CD4-positive, alpha-beta memory T cell (primary cell): Measurements from ENCODE around the gene ZSCAN5A. TPM values are rescaled to one million over a fixed set of nuclear protein-coding genes. Genes with fewer than 3 reads are reported as not detected.
"Not testable (repeated sequence)": the region's sequence is repeated elsewhere in the genome, so short reads cannot be mapped to it uniquely, and the experiment has no call there.

Experiments used
- CTCF ChIA-PET: fragments of 350-600 bp; sonication (Branson Sonifier 250); formaldehyde crosslinking; loops from one replicate; lab custom pipeline; 2021; ENCODE audit warnings: inconsistent platforms; ENCODE audit not compliant: partially characterized antibody; lab: Charles Lee
- POLR2A ChIA-PET: fragments of 350-600 bp; sonication (Branson Sonifier 250); formaldehyde crosslinking; loops from one replicate; lab custom pipeline; 2021; ENCODE audit not compliant: partially characterized antibody; lab: Charles Lee
- DNase-seq, 5 donors: peaks; one replicate each; pipeline versions ENCODE4 v3.0.0 to v3.0.0-alpha.2; 2020 to 2022; ENCODE audit warnings: mixed read lengths in 1 of 5
- H3K27ac ChIP-seq: one replicate; pipeline ENCODE4 v1.7.0; 2013; ENCODE audit warnings: low read depth, low read length
- H3K27me3 ChIP-seq: 2 replicates; pipeline ENCODE4 v1.7.0; 2013; ENCODE audit warnings: mild to moderate bottlenecking, low read length, moderate library complexity; ENCODE audit not compliant: insufficient read depth
- H3K36me3 ChIP-seq: 2 replicates; pipeline ENCODE4 v1.7.0; 2013; ENCODE audit warnings: mild to moderate bottlenecking, low read length, moderate library complexity; ENCODE audit not compliant: insufficient read depth
- H3K4me1 ChIP-seq: 2 replicates; pipeline ENCODE4 v1.7.0; 2013; ENCODE audit warnings: mild to moderate bottlenecking, low read length, moderate library complexity; ENCODE audit not compliant: insufficient read depth
- H3K4me3 ChIP-seq, 2 donors: one replicate each; pipeline ENCODE4 v1.7.0; 2013; ENCODE audit warnings: low read length in 2 of 2, mild to moderate bottlenecking in 1 of 2
- H3K9me3 ChIP-seq, 2 donors: one replicate each; pipeline ENCODE4 v1.7.0; 2013; ENCODE audit warnings: low read length in 2 of 2, control low read depth in 1 of 2; ENCODE audit not compliant: control insufficient read depth in 1 of 2
- H3K27ac Mint-ChIP-seq, 7 donors: one replicate each; pipeline ENCODE4 v1.8.0; 2020 to 2021; ENCODE audit warnings: mixed read lengths in 7 of 7, mild to moderate bottlenecking in 6 of 7, inconsistent platforms in 3 of 7, moderate library complexity in 3 of 7
- H3K27me3 Mint-ChIP-seq, 2 donors: one replicate each; pipeline ENCODE4 v1.8.0; 2020 to 2021; ENCODE audit warnings: mixed read lengths in 2 of 2
- H3K36me3 Mint-ChIP-seq, 2 donors: one replicate each; pipeline ENCODE4 v1.8.0; 2020 to 2021; ENCODE audit warnings: mixed read lengths in 2 of 2, inconsistent platforms in 1 of 2, mild to moderate bottlenecking in 1 of 2
- H3K4me1 Mint-ChIP-seq, 4 donors: one replicate each; pipeline ENCODE4 v1.8.0; 2020 to 2021; ENCODE audit warnings: mixed read lengths in 4 of 4, mild to moderate bottlenecking in 1 of 4
- H3K4me3 Mint-ChIP-seq, 8 donors: one replicate each; pipeline ENCODE4 v1.8.0; 2020 to 2021; ENCODE audit warnings: mixed read lengths in 8 of 8, mild to moderate bottlenecking in 7 of 8, moderate library complexity in 6 of 8, inconsistent platforms in 3 of 8
- H3K9me3 Mint-ChIP-seq, 8 donors: one replicate each; pipeline ENCODE4 v1.8.0; 2020 to 2021; ENCODE audit warnings: mixed read lengths in 8 of 8, mild to moderate bottlenecking in 5 of 8, inconsistent platforms in 3 of 8, moderate library complexity in 1 of 8
- intact Hi-C: fragments of 100-400 bp; cut with micrococcal nuclease; formaldehyde crosslinking; loops from one replicate; pipeline ENCODE4 v1.15.1; 2023
- polyA plus RNA-seq, 2 donors: library from polyadenylated mRNA; unstranded; fragments of 300-500 nt; fragmentation: Illumina TruSeq; gene quantifications; one replicate each; pipeline ENCODE4 v1.2.3, GENCODE V29; 2021
- total RNA-seq, 2 experiments: library from RNA; stranded (reverse); gene quantifications; one replicate each; pipeline ENCODE4 v1.2.3, GENCODE V29; 2021

Gene ZSCAN5A
- total and polyA plus RNA-seq, 4 experiments from 2014 or later: 9.7 to 14.6 (median 11.0) TPM

DNA sequence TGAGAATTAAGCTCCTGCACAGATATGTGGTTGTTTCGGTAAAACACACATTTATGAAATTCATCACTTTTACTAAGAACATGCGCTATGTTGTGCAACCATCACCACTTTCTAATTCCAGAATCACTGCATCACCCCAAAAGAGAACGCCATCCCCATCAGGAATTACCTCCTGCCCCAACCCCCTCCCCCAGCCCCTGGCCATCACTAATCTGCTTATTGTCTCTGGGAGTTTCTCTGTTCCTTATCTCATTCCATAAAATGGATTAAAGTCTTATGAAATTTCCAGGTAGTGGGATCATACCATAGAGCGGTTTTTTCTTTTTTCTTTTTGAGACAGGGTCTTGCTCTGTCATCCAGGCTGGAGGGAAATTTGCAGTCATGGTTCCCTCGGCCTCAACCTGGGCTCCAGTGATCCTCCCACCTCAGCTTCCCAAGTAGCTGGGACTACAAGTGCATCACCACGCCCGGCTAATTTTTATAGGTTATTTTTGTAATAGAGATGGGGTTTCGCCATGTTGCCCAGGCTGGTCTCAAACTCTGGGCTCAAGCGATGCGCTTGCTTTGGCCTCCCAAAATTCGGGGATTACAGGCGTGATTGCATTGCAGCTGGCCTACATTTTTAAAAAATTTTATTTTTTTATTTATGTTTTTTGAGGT, 120.5 kb downstream of the ZSCAN5A start:
- ChIA-PET CTCF (interaction anchor here (1.5 kb wide), 1 partner anchor 128 kb away, joined by 3 read pairs; no protein-coding TSS in a partner anchor), POLR2A (no interaction called here)
- Mint-ChIP-seq H3K9me3 (no peaks in the 10 kb centered on the region), H3K27me3 (peaks cover 5 to 17% of the 10 kb centered on the region in 2 donors), H3K27ac (no peak overlapping the region), H3K36me3 (no peaks in the 10 kb centered on the region), H3K4me1 (no peaks in the 10 kb centered on the region), H3K4me3 (no peak overlapping the region)
- intact Hi-C loops: no loop called here
- Histone ChIP-seq H3K4me3 (no peak overlapping the region), H3K9me3 (no peaks in the 10 kb centered on the region), H3K27ac (no peak overlapping the region), H3K4me1 (no peaks in the 10 kb centered on the region), H3K36me3 (no peaks in the 10 kb centered on the region), H3K27me3 (no peaks in the 10 kb centered on the region)
- DNase-seq: no peak

DNA sequence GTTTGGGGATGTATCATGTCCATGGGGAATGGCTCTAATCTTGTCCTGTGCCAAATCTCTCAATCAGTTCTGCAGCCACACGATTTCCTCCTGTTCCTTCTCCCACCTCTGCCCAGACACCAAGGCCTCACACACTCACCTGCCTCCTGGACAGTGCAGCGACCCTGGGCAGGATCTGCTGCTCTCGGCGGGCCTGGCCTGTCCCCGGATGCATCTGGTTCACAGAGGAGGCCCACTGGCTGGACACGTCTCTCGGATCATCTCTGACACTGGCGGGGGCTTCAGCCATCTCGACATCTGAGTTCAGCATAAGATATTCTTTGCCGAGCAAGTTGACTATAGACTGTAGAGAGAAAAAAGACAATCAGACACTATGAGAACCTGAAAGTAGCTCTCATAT, 122.9 kb downstream of the ZSCAN5A start:
- CTCF ChIA-PET: no interaction called here
- Mint-ChIP-seq H3K27ac (no peak overlapping the region), H3K27me3 (peaks cover 5 to 20% of the 10 kb centered on the region in 2 donors)

GRCh38 chr19:56191115-56191514, 123.5 kb downstream of the ZSCAN5A start:
- Mint-ChIP-seq H3K27me3 (peaks cover 5 to 20% of the 10 kb centered on the region in 2 donors), H3K9me3 (no peaks in the 10 kb centered on the region), H3K36me3 (no peaks in the 10 kb centered on the region), H3K4me1 (no peaks in the 10 kb centered on the region), H3K27ac (no peak overlapping the region), H3K4me3 (no peak overlapping the region)
- H3K4me1 ChIP-seq: no peaks in the 10 kb centered on the region
- H3K27ac ChIP-seq: no peak overlapping the region
- H3K4me3 ChIP-seq: no peak overlapping the region
- no peak for DNase-seq
- ChIA-PET POLR2A (no interaction called here), CTCF (no interaction called here)
- no peaks in the 10 kb centered on the region for H3K36me3 ChIP-seq
- intact Hi-C loops: no loop called here
- no peaks in the 10 kb centered on the region for H3K9me3 ChIP-seq
- H3K27me3 ChIP-seq: no peaks in the 10 kb centered on the region

More for the DNA sequence above, 122.9 kb downstream of the ZSCAN5A start:
- no peaks in the 10 kb centered on the region for H3K9me3 Mint-ChIP-seq
- H3K27me3 ChIP-seq: no peaks in the 10 kb centered on the region
- no peaks in the 10 kb centered on the region for H3K36me3 ChIP-seq
- H3K36me3 Mint-ChIP-seq: no peaks in the 10 kb centered on the region
- H3K27ac ChIP-seq: no peak overlapping the region
- H3K4me3 Mint-ChIP-seq: no peak overlapping the region
- no peaks in the 10 kb centered on the region for H3K4me1 ChIP-seq
- POLR2A ChIA-PET: no interaction called here
- no peaks in the 10 kb centered on the region for H3K9me3 ChIP-seq
- DNase-seq: no peak
- intact Hi-C loops: no loop called here
- H3K4me1 Mint-ChIP-seq: no peaks in the 10 kb centered on the region
- no peak overlapping the region for H3K4me3 ChIP-seq

DNA sequence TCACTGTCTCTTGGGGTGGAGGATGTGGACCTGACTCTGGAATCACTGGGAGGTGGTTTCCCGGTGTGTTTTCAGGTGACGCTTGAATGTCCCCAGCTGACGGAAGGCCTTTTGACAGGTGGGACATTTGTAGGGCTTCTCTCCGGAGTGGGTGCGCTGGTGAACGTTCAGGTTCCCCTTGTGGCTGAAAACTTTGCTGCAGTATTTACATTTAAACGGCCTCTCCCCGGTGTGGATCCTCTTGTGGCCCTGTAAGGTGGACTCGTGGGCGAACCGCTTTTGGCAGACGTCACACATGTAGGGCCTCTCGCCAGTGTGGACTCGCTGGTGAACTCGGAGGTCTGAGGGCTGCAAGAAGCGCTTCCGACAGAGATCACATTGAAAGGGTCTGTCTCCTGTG, 124.9 kb downstream of the ZSCAN5A start:
- Histone ChIP-seq H3K27ac (no peak overlapping the region), H3K36me3 (no peaks in the 10 kb centered on the region), H3K4me1 (no peaks in the 10 kb centered on the region), H3K27me3 (no peaks in the 10 kb centered on the region), H3K9me3 (no peaks in the 10 kb centered on the region), H3K4me3 (no peak overlapping the region)
- Mint-ChIP-seq H3K27ac (no peak overlapping the region), H3K36me3 (no peaks in the 10 kb centered on the region), H3K4me3 (no peak overlapping the region), H3K9me3 (no peaks in the 10 kb centered on the region), H3K4me1 (peaks cover 0 to 7% (median 0%) of the 10 kb centered on the region in 4 donors), H3K27me3 (peaks cover 5 to 18% of the 10 kb centered on the region in 2 donors)
- intact Hi-C loops: loop anchor here (10.0 kb wide), 1 partner anchor 155 kb away; no protein-coding TSS in a partner anchor
- ChIA-PET CTCF (no interaction called here), POLR2A (no interaction called here)
- DNase-seq: no peak

DNA sequence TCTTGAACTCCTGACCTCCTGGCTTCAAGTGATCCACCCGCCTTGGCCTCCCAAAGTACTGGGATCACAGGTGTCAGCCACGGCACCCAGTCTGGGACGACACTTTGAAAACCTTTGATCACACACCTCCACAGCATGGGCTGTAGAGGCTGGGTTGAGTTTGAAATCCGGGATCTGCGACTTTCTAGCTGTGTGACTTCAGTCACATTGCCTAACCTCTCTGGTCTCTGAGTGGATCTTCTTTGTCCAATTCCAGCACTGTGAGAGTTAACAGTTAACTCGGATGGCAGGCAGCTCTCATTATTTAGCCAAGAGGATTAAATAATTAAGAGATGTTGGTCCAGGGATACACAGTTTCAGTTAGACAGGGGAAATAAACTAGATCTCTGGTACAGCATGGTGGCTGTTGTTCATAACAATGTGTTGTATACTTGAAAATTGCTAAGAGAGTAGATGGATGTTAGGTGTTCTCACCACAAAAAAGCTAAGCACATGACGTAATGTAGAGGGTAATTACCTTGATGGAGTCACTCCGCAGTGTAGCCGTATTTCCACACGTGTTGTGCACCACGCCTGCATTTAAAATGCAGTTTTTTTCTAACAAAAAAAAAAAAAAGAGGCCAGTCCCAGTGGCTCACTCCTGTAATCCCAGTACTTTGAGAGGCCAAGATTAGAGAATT, 136.9 kb downstream of the ZSCAN5A start:
- ChIA-PET POLR2A (interaction anchor here (0.8 kb wide), 1 partner anchor 111 kb away, joined by 3 read pairs; no protein-coding TSS in a partner anchor), CTCF (interaction anchor here (0.8 to 2.6 kb wide), 4 partner anchors 10 to 101 kb away, joined by 3 to 9 read pairs (median 4); no protein-coding TSS in a partner anchor)
- Histone ChIP-seq H3K9me3 (no peaks in the 10 kb centered on the region), H3K4me1 (no peaks in the 10 kb centered on the region), H3K27ac (no peak overlapping the region), H3K36me3 (no peaks in the 10 kb centered on the region), H3K4me3 (no peak overlapping the region), H3K27me3 (no peaks in the 10 kb centered on the region)
- Mint-ChIP-seq H3K4me1 (no peaks in the 10 kb centered on the region), H3K9me3 (no peaks in the 10 kb centered on the region), H3K27ac (no peak overlapping the region), H3K27me3 (peaks cover 4 to 10% of the 10 kb centered on the region in 2 donors), H3K4me3 (no peak overlapping the region), H3K36me3 (no peaks in the 10 kb centered on the region)
- intact Hi-C loops: no loop called here
- no peak for DNase-seq

DNA sequence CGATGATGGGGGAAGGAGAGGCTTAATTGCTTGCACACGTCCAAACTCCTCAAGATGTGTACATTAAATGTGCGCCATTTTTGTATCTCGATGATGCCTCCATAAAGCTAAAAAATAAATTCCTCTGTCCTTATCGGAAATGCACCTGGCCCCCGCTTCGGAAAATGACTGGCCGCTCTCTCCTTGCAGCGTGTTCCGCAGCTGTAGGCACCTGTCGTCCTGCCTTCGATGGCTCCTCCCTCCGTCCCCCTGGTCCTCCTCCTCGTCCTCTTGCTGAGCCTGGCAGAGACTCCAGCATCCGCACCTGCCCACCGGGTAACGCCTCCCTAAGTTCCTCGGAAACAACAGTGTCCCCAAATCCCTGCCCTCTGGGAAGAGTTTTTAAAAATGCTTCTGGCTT, 137.8 kb downstream of the ZSCAN5A start:
- Histone ChIP-seq H3K9me3 (no peaks in the 10 kb centered on the region), H3K4me1 (no peaks in the 10 kb centered on the region), H3K36me3 (no peaks in the 10 kb centered on the region), H3K4me3 (no peak overlapping the region), H3K27ac (no peak overlapping the region), H3K27me3 (no peaks in the 10 kb centered on the region)
- POLR2A ChIA-PET: no interaction called here
- Mint-ChIP-seq H3K27me3 (peaks cover 5 to 10% of the 10 kb centered on the region in 2 donors), H3K4me3 (no peak overlapping the region), H3K4me1 (peaks cover 0 to 2% (median under 1%) of the 10 kb centered on the region in 4 donors), H3K9me3 (no peaks in the 10 kb centered on the region), H3K36me3 (no peaks in the 10 kb centered on the region), H3K27ac (peak overlapping the region in 1 of 7 donors; percentile 60)
- DNase-seq: no peak
- intact Hi-C loops: no loop called here
- CTCF ChIA-PET: interaction anchor here (2.6 kb wide), 1 partner anchor 101 kb away, joined by 9 read pairs; no protein-coding TSS in a partner anchor

GRCh38 chr19:56176310-56176709, 138.3 kb downstream of the ZSCAN5A start:
- H3K36me3 Mint-ChIP-seq, H3K9me3 Mint-ChIP-seq, H3K4me1 ChIP-seq, intact Hi-C loops, H3K9me3 ChIP-seq, H3K27ac Mint-ChIP-seq, H3K4me3 ChIP-seq, H3K4me3 Mint-ChIP-seq, DNase-seq, H3K27me3 Mint-ChIP-seq, H3K4me1 Mint-ChIP-seq, POLR2A ChIA-PET, H3K27ac ChIP-seq, H3K27me3 ChIP-seq, H3K36me3 ChIP-seq: not testable (repeated sequence)
- CTCF ChIA-PET: interaction anchor here (2.6 kb wide), 1 partner anchor 100 kb away, joined by 9 read pairs; no protein-coding TSS in a partner anchor
